Colonic mucosa (tissue), 4 donors: Measurements from ENCODE around the gene FAHD2B. TPM values are rescaled to one million over a fixed set of nuclear protein-coding genes. Genes with fewer than 3 reads are reported as not detected.
"Not testable (repeated sequence)": the region's sequence is repeated elsewhere in the genome, so short reads cannot be mapped to it uniquely, and the experiment has no call there.

Experiments used
- DNase-seq: peaks from one replicate; pipeline ENCODE4 v3.0.0-alpha.2; 2020
- H3K27ac ChIP-seq: fragments of 200-600 bp; one replicate; pipeline ENCODE4 v1.8.0; 2021
- H3K27me3 ChIP-seq: fragments of 200-600 bp; one replicate; pipeline ENCODE4 v1.8.0; 2021
- H3K36me3 ChIP-seq: fragments of 200-600 bp; one replicate; pipeline ENCODE4 v1.8.0; 2021
- H3K4me1 ChIP-seq: fragments of 200-600 bp; one replicate; pipeline ENCODE4 v1.8.0; 2021; ENCODE audit warnings: mild to moderate bottlenecking
- H3K4me3 ChIP-seq: fragments of 200-600 bp; one replicate; pipeline ENCODE4 v1.8.0; 2021
- H3K9ac ChIP-seq, 2 donors: one replicate each; pipeline ENCODE4 v1.7.0; 2013; ENCODE audit warnings: control low read depth in 2 of 2, low read depth in 2 of 2, low read length in 2 of 2
- H3K9me3 ChIP-seq: fragments of 200-600 bp; one replicate; pipeline ENCODE4 v1.8.0; 2021
- intact Hi-C: fragments of 100-400 bp; cut with DNase I; formaldehyde crosslinking; loops from one replicate; pipeline ENCODE4 v1.14.1; 2022
- total RNA-seq, 2 donors: library from RNA; stranded (reverse); fragmentation: NEBNext Ultra II Directional in 1 of 2; extraction: Animal tissue kit (Norgen Biotek cat#: 25700) in 1 of 2; gene quantifications; one replicate each; pipeline ENCODE4 v1.2.1, GENCODE V29; 2021
- TF ChIP-seq, protein P1 (sequence below): fragments of 200-600 bp; IDR thresholded peaks from one replicate; pipeline ENCODE4 v1.8.0; 2022; ENCODE audit warnings: antibody characterized with exemption, mild to moderate bottlenecking
- donor health status: healthy.
- donor health status: DM: no; HTN: no; CAD: no.
- donor health status: DM: no; HTN: no; CAD: no.

FAHD2B gene
- total RNA-seq, 2 donors from 2014 or later: 5.0 to 6.2 TPM

DNA sequence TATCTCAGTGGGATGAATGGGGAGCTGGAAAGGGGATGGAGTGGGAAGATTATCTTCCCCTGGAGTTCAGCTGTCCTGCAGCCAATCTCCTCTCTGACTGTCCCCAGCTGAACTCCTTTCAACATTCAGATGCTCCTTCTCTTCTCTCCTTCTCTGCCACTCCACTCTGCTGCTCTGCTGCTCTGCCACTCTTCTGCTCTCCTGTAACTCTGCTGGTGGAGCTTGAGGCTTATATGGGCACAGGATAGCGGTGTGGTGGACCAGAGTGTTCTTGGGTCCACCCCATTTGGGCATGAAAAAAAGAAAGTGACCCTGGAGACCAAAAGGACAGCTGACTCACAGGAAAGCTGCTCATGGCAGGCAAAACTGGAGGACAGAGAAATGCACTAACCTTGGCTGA lies 26.6 kb downstream of the FAHD2B start:
- no peaks in the 10 kb centered on the region for H3K36me3 ChIP-seq
- intact Hi-C loops: no loop called here
- no peak overlapping the region for H3K4me3 ChIP-seq
- no peaks in the 10 kb centered on the region for H3K4me1 ChIP-seq
- no peak for DNase-seq
- TF ChIP-seq, protein P1, sequence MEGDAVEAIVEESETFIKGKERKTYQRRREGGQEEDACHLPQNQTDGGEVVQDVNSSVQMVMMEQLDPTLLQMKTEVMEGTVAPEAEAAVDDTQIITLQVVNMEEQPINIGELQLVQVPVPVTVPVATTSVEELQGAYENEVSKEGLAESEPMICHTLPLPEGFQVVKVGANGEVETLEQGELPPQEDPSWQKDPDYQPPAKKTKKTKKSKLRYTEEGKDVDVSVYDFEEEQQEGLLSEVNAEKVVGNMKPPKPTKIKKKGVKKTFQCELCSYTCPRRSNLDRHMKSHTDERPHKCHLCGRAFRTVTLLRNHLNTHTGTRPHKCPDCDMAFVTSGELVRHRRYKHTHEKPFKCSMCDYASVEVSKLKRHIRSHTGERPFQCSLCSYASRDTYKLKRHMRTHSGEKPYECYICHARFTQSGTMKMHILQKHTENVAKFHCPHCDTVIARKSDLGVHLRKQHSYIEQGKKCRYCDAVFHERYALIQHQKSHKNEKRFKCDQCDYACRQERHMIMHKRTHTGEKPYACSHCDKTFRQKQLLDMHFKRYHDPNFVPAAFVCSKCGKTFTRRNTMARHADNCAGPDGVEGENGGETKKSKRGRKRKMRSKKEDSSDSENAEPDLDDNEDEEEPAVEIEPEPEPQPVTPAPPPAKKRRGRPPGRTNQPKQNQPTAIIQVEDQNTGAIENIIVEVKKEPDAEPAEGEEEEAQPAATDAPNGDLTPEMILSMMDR: no peak
- H3K9ac ChIP-seq: no peak overlapping the region
- H3K9me3 ChIP-seq: no peaks in the 10 kb centered on the region
- no peak overlapping the region for H3K27ac ChIP-seq
- H3K27me3 ChIP-seq: no peaks in the 10 kb centered on the region

DNA sequence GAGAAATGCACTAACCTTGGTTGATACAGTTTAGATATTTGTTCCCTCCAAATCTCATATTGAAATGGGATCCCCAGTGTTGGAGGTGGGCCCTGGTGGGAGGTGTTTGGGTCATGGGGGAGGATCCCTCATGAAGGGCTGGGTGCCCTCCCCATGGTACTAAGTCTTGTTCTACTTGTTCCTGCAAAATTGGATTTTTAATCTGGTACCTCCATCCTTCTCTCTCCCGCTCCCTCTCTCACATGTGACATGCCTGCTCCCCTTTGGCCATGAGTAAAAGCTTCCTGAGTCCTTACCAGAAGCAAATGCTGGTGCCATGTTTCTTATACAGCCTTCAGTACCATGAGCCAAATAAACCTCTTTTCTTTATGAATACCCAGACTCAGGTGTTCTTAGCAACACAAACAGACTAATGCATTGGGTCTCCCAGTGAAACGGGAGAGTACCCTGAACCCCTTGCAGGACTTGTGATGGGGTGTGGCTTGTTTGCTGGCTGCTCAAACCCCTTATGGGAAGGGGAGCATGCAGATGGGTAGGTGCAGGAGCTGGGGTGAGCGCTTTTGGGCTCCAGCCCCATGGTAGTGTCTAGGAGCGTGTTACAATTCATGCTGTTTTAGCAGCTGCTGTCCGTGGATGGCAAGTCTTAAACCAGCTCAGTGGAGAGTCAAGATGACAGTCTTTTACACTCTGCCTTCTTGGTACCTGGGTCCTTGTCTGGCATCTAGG lies 27.2 kb downstream of the FAHD2B start:
- Histone ChIP-seq H3K4me3 (no peak overlapping the region), H3K27me3 (no peaks in the 10 kb centered on the region), H3K9ac (no peak overlapping the region), H3K36me3 (no peaks in the 10 kb centered on the region), H3K4me1 (no peaks in the 10 kb centered on the region), H3K9me3 (no peaks in the 10 kb centered on the region), H3K27ac (no peak overlapping the region)
- DNase-seq: no peak
- intact Hi-C loops: no loop called here
- TF ChIP-seq, protein P1: no peak

DNA sequence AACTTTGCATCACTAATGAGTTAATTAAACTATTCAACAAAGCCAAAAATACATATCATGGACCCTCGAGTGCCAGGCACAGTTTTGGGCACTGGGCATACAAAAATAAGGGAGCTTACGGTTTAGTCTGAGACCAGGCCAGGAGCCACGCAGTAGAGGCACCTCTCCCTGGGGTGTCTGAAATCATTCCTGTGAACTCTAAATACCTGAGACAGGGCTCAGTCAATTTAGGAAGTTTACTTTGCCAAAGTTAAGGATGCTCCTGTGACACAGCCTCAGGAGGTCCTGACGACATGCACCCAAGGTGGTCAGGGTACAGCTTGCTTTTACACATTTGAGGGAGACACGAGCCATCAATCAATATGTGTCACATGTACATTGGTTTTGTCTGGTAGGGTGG lies 28.7 kb downstream of the FAHD2B start:
- DNase-seq, H3K36me3 ChIP-seq, H3K27ac ChIP-seq, H3K9ac ChIP-seq, intact Hi-C loops, H3K4me1 ChIP-seq, H3K9me3 ChIP-seq, H3K27me3 ChIP-seq, H3K4me3 ChIP-seq: not testable (repeated sequence)

DNA sequence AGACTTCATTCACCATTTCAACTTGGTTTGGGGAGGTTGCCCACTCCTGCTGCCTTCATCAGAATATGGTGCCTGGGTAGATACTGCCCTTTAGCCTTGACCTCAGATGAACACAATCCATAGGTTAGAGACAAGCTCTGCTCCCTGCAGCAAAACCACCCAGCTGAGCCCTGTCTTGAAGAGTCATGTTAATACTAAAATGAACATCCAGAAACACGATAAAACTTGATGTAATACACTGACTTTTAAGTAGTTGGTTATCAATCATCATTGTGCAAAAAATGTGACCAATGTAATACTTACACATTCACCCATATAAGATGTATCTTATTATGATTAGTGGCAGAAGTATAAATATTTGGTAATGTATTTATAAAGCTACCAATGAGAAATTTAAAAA lies 32.7 kb downstream of the FAHD2B start:
- DNase-seq, H3K9ac ChIP-seq, intact Hi-C loops, H3K9me3 ChIP-seq, H3K4me1 ChIP-seq, H3K27ac ChIP-seq, H3K4me3 ChIP-seq, H3K36me3 ChIP-seq, H3K27me3 ChIP-seq: not testable (repeated sequence)

DNA sequence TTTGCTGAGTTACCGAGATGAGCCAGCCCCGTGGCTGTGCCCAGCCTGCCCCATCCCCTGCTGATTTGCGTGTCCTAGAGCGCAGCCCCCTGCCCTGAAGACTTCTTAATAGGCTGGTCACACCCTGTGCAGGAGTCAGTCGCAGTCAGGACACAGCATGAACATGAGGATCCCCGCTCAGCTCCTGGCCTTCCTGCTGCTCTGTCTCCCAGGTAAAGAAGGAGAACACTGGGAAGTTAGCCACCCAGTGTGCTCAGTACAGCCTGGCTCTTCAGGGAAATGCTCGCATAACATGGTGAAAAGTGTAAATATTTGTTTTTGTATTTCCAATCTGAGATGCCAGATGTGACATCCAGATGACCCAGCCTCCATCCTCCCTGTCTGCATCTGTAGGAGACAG lies 34.9 kb downstream of the FAHD2B start:
- H3K4me1 ChIP-seq, H3K9me3 ChIP-seq, H3K4me3 ChIP-seq, H3K9ac ChIP-seq, intact Hi-C loops, H3K36me3 ChIP-seq, H3K27me3 ChIP-seq, H3K27ac ChIP-seq, DNase-seq: not testable (repeated sequence)

DNA sequence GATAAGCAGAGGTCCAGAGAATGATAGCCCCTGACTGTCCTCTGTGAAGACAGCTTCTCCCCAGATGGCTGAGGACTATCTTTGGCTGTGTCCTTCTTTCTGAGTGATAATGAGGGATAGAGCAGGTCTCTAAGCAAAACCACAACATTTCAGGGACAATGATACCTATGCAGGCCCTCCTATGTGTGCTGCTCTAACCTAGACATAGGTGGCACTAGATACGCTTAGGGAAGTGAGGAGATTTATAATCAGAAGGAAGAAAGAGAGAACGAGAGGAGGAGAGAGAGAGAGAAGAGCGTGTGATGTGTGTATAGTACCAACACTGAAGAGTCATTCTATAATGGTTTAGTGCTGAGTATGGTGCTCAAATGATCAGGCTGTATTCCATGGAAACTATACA lies 38.5 kb downstream of the FAHD2B start:
- H3K27ac ChIP-seq, DNase-seq, H3K9ac ChIP-seq, H3K4me1 ChIP-seq, H3K9me3 ChIP-seq, H3K4me3 ChIP-seq, intact Hi-C loops, H3K36me3 ChIP-seq, H3K27me3 ChIP-seq: not testable (repeated sequence)

DNA sequence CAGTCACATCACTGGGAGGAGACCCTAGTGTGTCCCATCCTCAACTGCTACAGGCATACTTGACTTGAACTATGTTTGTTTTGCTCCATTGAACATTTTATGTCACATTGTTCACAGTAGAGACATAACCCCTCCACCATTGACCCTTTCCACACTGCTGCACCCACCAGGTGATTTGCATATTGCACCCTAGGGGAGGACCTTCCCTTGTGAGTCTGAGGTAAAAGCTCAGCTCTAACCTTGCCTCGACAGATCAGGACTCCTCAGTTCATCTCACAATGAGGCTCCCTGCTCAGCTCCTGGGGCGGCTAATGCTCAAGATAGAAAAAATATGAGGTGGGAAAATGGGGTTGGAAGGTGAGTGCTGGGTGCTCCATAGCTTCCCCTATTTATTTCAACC lies 44.6 kb downstream of the FAHD2B start:
- H3K27ac ChIP-seq, H3K9ac ChIP-seq, H3K4me1 ChIP-seq, H3K9me3 ChIP-seq, H3K27me3 ChIP-seq, DNase-seq, H3K4me3 ChIP-seq, intact Hi-C loops, H3K36me3 ChIP-seq: not testable (repeated sequence)

DNA sequence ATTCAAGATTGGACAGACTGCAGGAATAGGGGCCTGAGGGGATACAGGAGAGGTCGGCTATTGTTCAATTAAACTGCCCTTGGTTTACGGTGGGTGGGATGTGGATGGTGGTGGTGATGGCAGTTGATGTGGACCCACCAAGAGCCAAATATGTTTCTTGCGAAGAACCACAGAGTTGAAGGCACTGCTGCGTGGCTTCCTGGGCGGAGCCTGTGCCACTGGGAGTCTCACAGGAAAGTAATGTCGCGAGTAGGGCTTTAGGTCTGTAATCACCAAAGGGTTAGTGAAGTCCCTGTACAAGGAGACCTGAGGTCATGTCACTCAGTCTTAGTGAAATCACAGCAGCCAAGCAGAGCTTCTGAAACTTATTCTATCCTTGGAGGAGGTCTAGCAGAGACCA lies 46.2 kb downstream of the FAHD2B start:
- H3K9me3 ChIP-seq, DNase-seq, H3K4me1 ChIP-seq, H3K27ac ChIP-seq, intact Hi-C loops, H3K27me3 ChIP-seq, H3K9ac ChIP-seq, H3K4me3 ChIP-seq, H3K36me3 ChIP-seq: not testable (repeated sequence)

DNA sequence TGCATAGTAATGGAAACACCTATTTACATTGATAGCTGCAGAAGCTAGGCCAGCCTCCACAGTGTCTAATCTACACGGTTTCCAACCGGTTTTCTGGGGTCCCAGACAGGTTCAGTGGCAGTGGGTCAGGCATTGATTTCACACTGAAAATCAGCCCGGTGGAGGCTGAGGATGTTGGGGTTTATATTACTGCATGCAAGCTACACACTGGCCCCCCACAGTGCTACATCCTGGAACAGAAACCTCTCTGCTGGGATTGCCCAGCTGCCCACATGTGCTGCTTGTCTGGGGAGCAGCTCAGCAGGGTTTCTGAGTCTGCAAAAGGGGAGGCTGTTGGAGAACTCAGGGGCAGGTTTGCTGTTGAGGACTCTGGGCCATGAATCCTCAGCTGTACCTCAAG lies 48.0 kb downstream of the FAHD2B start:
- H3K27me3 ChIP-seq, H3K4me3 ChIP-seq, H3K27ac ChIP-seq, H3K4me1 ChIP-seq, H3K36me3 ChIP-seq, DNase-seq, H3K9me3 ChIP-seq, intact Hi-C loops, H3K9ac ChIP-seq: not testable (repeated sequence)

DNA sequence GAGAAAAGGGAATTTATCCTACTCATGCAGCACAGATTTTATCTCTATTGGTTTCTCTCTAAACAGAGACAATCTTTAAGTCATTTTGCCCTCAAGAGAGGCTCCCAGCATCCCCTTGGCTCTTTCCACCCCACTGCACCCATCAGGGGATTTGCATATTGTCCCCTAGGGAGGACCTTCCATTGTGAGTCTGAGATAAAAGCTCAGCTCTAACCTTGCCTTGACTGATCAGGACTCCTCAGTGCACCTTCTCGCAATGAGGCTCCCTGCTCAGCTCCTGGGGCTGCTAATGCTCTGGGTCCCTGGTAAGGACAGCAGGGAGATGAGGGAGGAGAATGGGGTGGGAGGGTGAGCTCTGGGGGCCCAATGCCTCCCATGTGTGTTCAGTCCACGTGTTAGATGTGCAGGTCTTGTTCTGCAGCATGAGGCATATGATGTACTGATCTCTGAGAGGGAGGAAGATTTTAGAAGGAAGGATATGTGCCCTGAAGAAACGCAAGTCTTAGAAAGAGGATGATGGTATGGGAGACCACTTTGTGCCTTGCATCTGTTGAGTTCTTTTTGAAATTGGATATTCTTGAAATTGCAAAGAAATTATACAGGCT lies 48.7 kb downstream of the FAHD2B start:
- H3K4me1 ChIP-seq, H3K4me3 ChIP-seq, H3K27me3 ChIP-seq, H3K27ac ChIP-seq, intact Hi-C loops, H3K9me3 ChIP-seq, DNase-seq, H3K36me3 ChIP-seq, H3K9ac ChIP-seq: not testable (repeated sequence)
